Measurements from ENCODE around the gene KIF19. TPM values are rescaled to one million over a fixed set of nuclear protein-coding genes. Genes with fewer than 3 reads are reported as not detected.
A peak's percentile ranks its signal among the peaks of the same experiment; 100 is the strongest.

The KIF19 gene
- total and polyA plus RNA-seq, 4 donors: 0.42 to 2.1 (median 0.83) TPM

GRCh38 chr17:74374858-74375257 lies 48.8 kb downstream of the KIF19 start:
- Histone ChIP-seq H3K27me3 (ENCODE audit: control insufficient read depth in 4 of 4, insufficient read depth in 4 of 4, low read length in 3 of 4) (no peaks in the 10 kb centered on the region), H3K9me3 (ENCODE audit: control insufficient read depth in 4 of 4, low read length in 3 of 4) (no peaks in the 10 kb centered on the region), H3K4me3 (ENCODE audit: low read depth in 1 of 3, low read length in 3 of 3) (no peak overlapping the region), H3K9ac (ENCODE audit: low read depth in 1 of 2, low read length in 2 of 2) (no peak overlapping the region), H3K36me3 (ENCODE audit: control insufficient read depth in 4 of 4, insufficient read depth in 3 of 4, low read depth in 1 of 4, low read length in 3 of 4) (no peaks in the 10 kb centered on the region), H3K4me1 (ENCODE audit: control insufficient read depth in 4 of 4, insufficient read depth in 4 of 4, low read length in 3 of 4) (peaks cover 7 to 20% (median 15%) of the 10 kb centered on the region in 4 donors), H3K27ac (ENCODE audit: low read depth in 1 of 2, low read length in 2 of 2) (no peak overlapping the region)
- no peak for DNase-seq (ENCODE audit: low spot score)
- WGBS: 90% methylated on average over 3 of the region's 3 CpGs
- no peak for TF ChIP-seq YY1 (IDR thresholded peaks at IDR 0.05)
- no peak for TF ChIP-seq FOXA2 (IDR thresholded peaks at IDR 0.05)
- TF ChIP-seq SP1 (IDR thresholded peaks at IDR 0.05): no peak
- TF ChIP-seq ZBTB33 (IDR thresholded peaks at IDR 0.05): no peak
- TF ChIP-seq RXRA (IDR thresholded peaks at IDR 0.05): no peak
- no peak for TF ChIP-seq NR2F2 (IDR thresholded peaks at IDR 0.05)
- TF ChIP-seq REST (IDR thresholded peaks at IDR 0.05): no peak
- no peak for TF ChIP-seq MAX (IDR thresholded peaks at IDR 0.05)
- TF ChIP-seq TAF1 (conservative IDR thresholded peaks at IDR 0.05): no peak
- no peak for TF ChIP-seq ATF3 (IDR thresholded peaks at IDR 0.05)
- TF ChIP-seq RAD21 (IDR thresholded peaks at IDR 0.05): no peak
- no peak for TF ChIP-seq FOXA1 (IDR thresholded peaks at IDR 0.05)
- no peak for TF ChIP-seq JUND (IDR thresholded peaks at IDR 0.05)
- TF ChIP-seq HNF4A (conservative IDR thresholded peaks at IDR 0.05): no peak
- TF ChIP-seq CTCF (IDR thresholded peaks at IDR 0.05; ENCODE audit: low read depth, low read length, missing input control): no peak
- TF ChIP-seq EGR1 (IDR thresholded peaks at IDR 0.05; ENCODE audit: low read depth in 2 of 2): no peak

GRCh38 chr17:74379495-74380085 lies 53.6 kb downstream of the KIF19 start:
- WGBS: 20% methylated on average over 20 of the region's 20 CpGs
- Histone ChIP-seq H3K4me1 (ENCODE audit: control insufficient read depth in 4 of 4, insufficient read depth in 4 of 4, low read length in 3 of 4) (peaks cover 3 to 9% (median 6%) of the 10 kb centered on the region in 4 donors), H3K27ac (ENCODE audit: low read depth in 1 of 2, low read length in 2 of 2) (no peak overlapping the region), H3K4me3 (ENCODE audit: low read depth in 1 of 3, low read length in 3 of 3) (no peak overlapping the region), H3K27me3 (ENCODE audit: control insufficient read depth in 4 of 4, insufficient read depth in 4 of 4, low read length in 3 of 4) (no peaks in the 10 kb centered on the region), H3K36me3 (ENCODE audit: control insufficient read depth in 4 of 4, insufficient read depth in 3 of 4, low read depth in 1 of 4, low read length in 3 of 4) (no peaks in the 10 kb centered on the region), H3K9me3 (ENCODE audit: control insufficient read depth in 4 of 4, low read length in 3 of 4) (no peaks in the 10 kb centered on the region), H3K9ac (ENCODE audit: low read depth in 1 of 2, low read length in 2 of 2) (no peak overlapping the region)
- peak; percentile 91 for DNase-seq (ENCODE audit: low spot score)
- peak; percentile 98 for TF ChIP-seq CTCF (IDR thresholded peaks at IDR 0.05; ENCODE audit: low read depth, low read length, missing input control)
- TF ChIP-seq YY1 (IDR thresholded peaks at IDR 0.05): no peak
- peak in 1 of 2 donors; percentile 36 for TF ChIP-seq RXRA (IDR thresholded peaks at IDR 0.05)
- no peak for TF ChIP-seq TAF1 (conservative IDR thresholded peaks at IDR 0.05)
- no peak for TF ChIP-seq GABPA (IDR thresholded peaks at IDR 0.05 in 1 of 2, conservative IDR thresholded peaks at IDR 0.05 in 1 of 2)
- TF ChIP-seq ZBTB33 (IDR thresholded peaks at IDR 0.05): no peak
- TF ChIP-seq FOXA2 (IDR thresholded peaks at IDR 0.05): no peak
- TF ChIP-seq NR2F2 (IDR thresholded peaks at IDR 0.05): no peak

Data from liver (tissue), 9 donors.